Endodermal cell (in vitro differentiated cells): ENCODE data around the gene CEP20. TPM values are rescaled to one million over a fixed set of nuclear protein-coding genes. Genes with fewer than 3 reads are reported as not detected.

Experiments used
- DNase-seq: peaks from one replicate; pipeline ENCODE4 v3.0.0-alpha.2; 2017
- H3K27ac ChIP-seq: 2 replicates; pipeline ENCODE4 v1.5.1; 2013; ENCODE audit warnings: mild to moderate bottlenecking, low read depth, low read length, moderate library complexity
- H3K27me3 ChIP-seq: 2 replicates; pipeline ENCODE4 v1.6.1; 2013; ENCODE audit warnings: mild to moderate bottlenecking, low read length, moderate library complexity; ENCODE audit not compliant: insufficient read depth, control insufficient read depth, poor library complexity, severe bottlenecking
- H3K36me3 ChIP-seq: 2 replicates; pipeline ENCODE4 v1.7.0; 2013; ENCODE audit warnings: mild to moderate bottlenecking, low read length, moderate library complexity; ENCODE audit not compliant: control insufficient read depth, insufficient read depth
- H3K4me1 ChIP-seq: one replicate; pipeline ENCODE4 v1.7.0; 2013; ENCODE audit warnings: low read length; ENCODE audit not compliant: control insufficient read depth, insufficient read depth
- H3K4me3 ChIP-seq: 2 replicates; pipeline ENCODE4 v1.5.1; 2013; ENCODE audit warnings: mild to moderate bottlenecking, low read length, moderate library complexity
- H3K9ac ChIP-seq: 2 replicates; pipeline ENCODE4 v1.6.1; 2013; ENCODE audit warnings: mild to moderate bottlenecking, low read length, moderate library complexity; ENCODE audit not compliant: poor library complexity, severe bottlenecking; ENCODE audit errors: extremely low read depth
- H3K9me3 ChIP-seq: 2 replicates; pipeline ENCODE4 v1.6.1; 2013; ENCODE audit warnings: mild to moderate bottlenecking, low read length, moderate library complexity; ENCODE audit not compliant: control insufficient read depth
- H3K27ac Mint-ChIP-seq: 2 replicates; pipeline ENCODE4 v1.8.0; 2020; ENCODE audit warnings: mixed read lengths
- H3K27me3 Mint-ChIP-seq: 2 replicates; pipeline ENCODE4 v1.8.0; 2021; ENCODE audit warnings: mild to moderate bottlenecking, mixed read lengths; ENCODE audit not compliant: insufficient read depth
- H3K36me3 Mint-ChIP-seq: 2 replicates; pipeline ENCODE4 v1.8.0; 2020; ENCODE audit warnings: low read depth, mixed read lengths
- H3K4me1 Mint-ChIP-seq: 2 replicates; pipeline ENCODE4 v1.8.0; 2020; ENCODE audit warnings: mixed read lengths
- H3K4me3 Mint-ChIP-seq: 2 replicates; pipeline ENCODE4 v1.8.0; 2020; ENCODE audit warnings: mild to moderate bottlenecking, moderate library complexity, mixed read lengths
- H3K9me3 Mint-ChIP-seq: 2 replicates; pipeline ENCODE4 v1.8.0; 2020; ENCODE audit warnings: mild to moderate bottlenecking, mixed read lengths
- WGBS, 2 experiments: methylation state at CpG; one replicate each; pipeline versions ENCODE4 v1.1.5 to v1.1.7; 2013; ENCODE audit warnings: missing lambda C conversion rate in 2 of 2, mixed read lengths in 1 of 2; ENCODE audit not compliant: insufficient coverage in 1 of 2, insufficient read length in 1 of 2; 5-methylcytosine and 5-hydroxymethylcytosine counted together
- total RNA-seq, 2 donors: library from RNA; stranded (reverse); fragmentation: NEBNext Ultra II Directional in 1 of 2; extraction: Animal tissue kit (Norgen Biotek cat#: 25700) in 1 of 2; gene quantifications; 2 replicates in 1 of 2; 3 replicates in 1 of 2; pipeline ENCODE4 v1.2.1, GENCODE V29; 2021
- TF ChIP-seq, protein P1 (sequence below): fragments of 200-600 bp; sonication (generic); conservative IDR thresholded peaks from 2 replicates; pipeline ENCODE4 v1.5.0; 2021; ENCODE audit warnings: antibody characterized with exemption, mild to moderate bottlenecking

Gene CEP20
- total RNA-seq, 2 donors from 2014 or later: 30.9 to 31.1 TPM

DNA sequence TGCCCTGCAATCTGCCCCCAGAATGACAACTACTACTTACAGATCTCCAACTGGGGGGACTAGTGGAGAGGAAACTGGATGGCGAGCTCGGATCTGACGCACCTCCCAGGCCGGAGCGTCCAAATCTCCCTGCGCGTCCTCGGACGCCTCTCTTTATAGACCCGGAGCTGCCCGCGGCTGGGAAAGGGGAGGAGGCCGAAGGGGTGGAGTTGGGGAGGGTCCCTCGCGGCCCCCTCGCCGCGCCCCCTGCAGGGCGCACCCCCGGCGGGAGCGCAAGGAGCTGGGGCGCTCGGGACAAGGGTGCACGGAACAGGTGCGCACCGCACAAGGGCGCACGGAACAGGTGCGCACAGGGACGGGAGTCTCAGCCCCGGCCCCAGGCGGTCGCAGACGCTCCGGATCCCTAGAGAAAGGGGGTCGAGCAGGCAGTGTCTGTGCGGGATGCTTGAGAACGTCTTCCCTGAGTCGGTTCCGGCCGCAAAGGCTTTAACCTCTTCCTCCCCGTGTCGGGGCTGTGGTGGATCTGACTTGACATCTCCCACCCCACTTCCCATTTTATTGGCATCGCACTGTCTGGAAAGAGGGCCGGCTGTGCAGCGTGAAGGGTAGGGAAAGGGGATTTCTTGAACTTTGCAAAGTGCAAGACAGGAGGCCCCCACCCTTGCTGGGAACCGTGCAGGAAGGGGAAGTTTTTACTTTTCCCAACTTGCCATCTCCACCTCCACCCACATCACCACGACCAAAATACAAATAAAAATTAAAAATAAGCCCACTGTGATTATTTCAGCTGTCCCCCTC, 31.3 kb downstream of the CEP20 start, which contains the start of gene MYH11:
Gene MYH11, minus strand, starts transcription at position 128 of the 798 bp plus-strand sequence. CDS start 18,776 bp downstream, outside the sequence.
- Mint-ChIP-seq H3K36me3 (no peaks in the 10 kb centered on the region), H3K27me3 (peaks cover 71% of the 10 kb centered on the region), H3K9me3 (no peaks in the 10 kb centered on the region), H3K4me1 (peaks cover 7% of the 10 kb centered on the region), H3K4me3 (peak within 1 kb of the TSS; percentile 59), H3K27ac (no peak within 1 kb of the TSS)
- Histone ChIP-seq H3K36me3 (no peaks in the 10 kb centered on the region), H3K9me3 (no peaks in the 10 kb centered on the region), H3K4me3 (peak within 1 kb of the TSS; percentile 81), H3K27me3 (peaks cover 73% of the 10 kb centered on the region), H3K9ac (no peak within 1 kb of the TSS), H3K27ac (no peak within 1 kb of the TSS), H3K4me1 (no peaks in the 10 kb centered on the region)
- 0 to 2% methylated on average over 15 to 49 of the region's 49 CpGs for WGBS, 2 experiments
- TF ChIP-seq, protein P1, sequence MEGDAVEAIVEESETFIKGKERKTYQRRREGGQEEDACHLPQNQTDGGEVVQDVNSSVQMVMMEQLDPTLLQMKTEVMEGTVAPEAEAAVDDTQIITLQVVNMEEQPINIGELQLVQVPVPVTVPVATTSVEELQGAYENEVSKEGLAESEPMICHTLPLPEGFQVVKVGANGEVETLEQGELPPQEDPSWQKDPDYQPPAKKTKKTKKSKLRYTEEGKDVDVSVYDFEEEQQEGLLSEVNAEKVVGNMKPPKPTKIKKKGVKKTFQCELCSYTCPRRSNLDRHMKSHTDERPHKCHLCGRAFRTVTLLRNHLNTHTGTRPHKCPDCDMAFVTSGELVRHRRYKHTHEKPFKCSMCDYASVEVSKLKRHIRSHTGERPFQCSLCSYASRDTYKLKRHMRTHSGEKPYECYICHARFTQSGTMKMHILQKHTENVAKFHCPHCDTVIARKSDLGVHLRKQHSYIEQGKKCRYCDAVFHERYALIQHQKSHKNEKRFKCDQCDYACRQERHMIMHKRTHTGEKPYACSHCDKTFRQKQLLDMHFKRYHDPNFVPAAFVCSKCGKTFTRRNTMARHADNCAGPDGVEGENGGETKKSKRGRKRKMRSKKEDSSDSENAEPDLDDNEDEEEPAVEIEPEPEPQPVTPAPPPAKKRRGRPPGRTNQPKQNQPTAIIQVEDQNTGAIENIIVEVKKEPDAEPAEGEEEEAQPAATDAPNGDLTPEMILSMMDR: peak; percentile 11
- peak; percentile 74 for DNase-seq

DNA sequence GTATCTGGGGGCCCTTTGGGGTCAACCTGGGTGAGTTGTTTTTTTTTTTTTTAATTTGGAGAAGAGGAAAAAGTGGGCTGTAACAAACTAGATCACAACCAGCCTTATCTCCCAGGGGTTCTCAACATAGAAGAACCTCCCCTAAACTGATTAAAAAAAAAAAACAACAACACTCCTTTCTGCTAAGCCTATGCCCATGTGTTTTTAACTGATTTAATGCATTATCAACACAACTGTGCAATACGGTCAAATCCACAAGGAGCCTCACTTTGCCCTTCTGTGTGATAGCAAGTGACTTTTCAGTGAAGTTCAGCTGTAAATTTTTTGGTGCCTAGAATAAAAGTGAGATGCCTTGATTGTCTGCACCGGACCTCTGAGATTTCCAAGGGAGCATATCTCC, 32.2 kb downstream of the CEP20 start:
- peaks cover 67% of the 10 kb centered on the region for H3K27me3 Mint-ChIP-seq
- Histone ChIP-seq H3K27me3 (peaks cover 80% of the 10 kb centered on the region), H3K9me3 (no peaks in the 10 kb centered on the region), H3K4me1 (no peaks in the 10 kb centered on the region), H3K4me3 (peak overlapping the region; percentile 81), H3K9ac (no peak overlapping the region), H3K36me3 (no peaks in the 10 kb centered on the region), H3K27ac (no peak overlapping the region)
- no peaks in the 10 kb centered on the region for H3K9me3 Mint-ChIP-seq
- WGBS, 2 experiments: 80% methylated on average over 2 of the region's 2 CpGs
- peaks cover 7% of the 10 kb centered on the region for H3K4me1 Mint-ChIP-seq
- no peaks in the 10 kb centered on the region for H3K36me3 Mint-ChIP-seq
- H3K27ac Mint-ChIP-seq: no peak overlapping the region
- TF ChIP-seq, protein P1: no peak
- H3K4me3 Mint-ChIP-seq: no peak overlapping the region
- no peak for DNase-seq

DNA sequence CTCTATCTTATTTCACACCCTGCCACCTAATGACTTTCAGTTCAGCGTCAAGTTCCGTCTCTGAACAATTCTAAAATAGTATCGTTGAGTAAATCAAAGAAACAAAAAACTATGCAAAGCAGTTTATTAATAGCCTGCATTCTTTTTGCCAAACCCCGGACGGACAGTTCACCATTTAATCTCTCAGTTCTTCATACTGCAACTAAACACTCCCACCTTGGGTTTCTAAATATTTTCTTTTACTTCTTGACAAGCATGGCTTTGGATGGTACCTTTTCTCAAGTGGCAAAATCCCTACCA, 32.7 kb downstream of the CEP20 start:
- Histone ChIP-seq H3K27ac (no peak overlapping the region), H3K36me3 (no peaks in the 10 kb centered on the region), H3K9ac (no peak overlapping the region), H3K9me3 (no peaks in the 10 kb centered on the region), H3K4me3 (no peak overlapping the region), H3K4me1 (no peaks in the 10 kb centered on the region), H3K27me3 (peaks cover 80% of the 10 kb centered on the region)
- H3K36me3 Mint-ChIP-seq: no peaks in the 10 kb centered on the region
- WGBS, 2 experiments: 92 to 94% methylated on average over 5 of the region's 5 CpGs
- TF ChIP-seq, protein P1: no peak
- H3K27me3 Mint-ChIP-seq: peaks cover 66% of the 10 kb centered on the region
- DNase-seq: no peak
- no peaks in the 10 kb centered on the region for H3K9me3 Mint-ChIP-seq
- no peak overlapping the region for H3K4me3 Mint-ChIP-seq
- H3K27ac Mint-ChIP-seq: no peak overlapping the region
- peaks cover 7% of the 10 kb centered on the region for H3K4me1 Mint-ChIP-seq
